AG10803 (cell line): ENCODE data around the gene NKAIN4.
"Not testable (repeated sequence)": the region's sequence is repeated elsewhere in the genome, so short reads cannot be mapped to it uniquely, and the experiment has no call there.

Source experiments
- DNase-seq: peaks from one replicate; pipeline ENCODE4 v3.0.0; 2010; ENCODE audit warnings: low read depth
- H3K4me3 ChIP-seq: 2 replicates; pipeline ENCODE4 v1.5.1; 2011; ENCODE audit warnings: mild to moderate bottlenecking, low read length, control low read depth
- TF ChIP-seq, protein P1 (sequence below): conservative IDR thresholded peaks from 2 replicates; pipeline ENCODE4 v1.5.1; 2011; ENCODE audit warnings: mild to moderate bottlenecking, low read length, control low read depth, inconsistent platforms

NKAIN4 gene

DNA sequence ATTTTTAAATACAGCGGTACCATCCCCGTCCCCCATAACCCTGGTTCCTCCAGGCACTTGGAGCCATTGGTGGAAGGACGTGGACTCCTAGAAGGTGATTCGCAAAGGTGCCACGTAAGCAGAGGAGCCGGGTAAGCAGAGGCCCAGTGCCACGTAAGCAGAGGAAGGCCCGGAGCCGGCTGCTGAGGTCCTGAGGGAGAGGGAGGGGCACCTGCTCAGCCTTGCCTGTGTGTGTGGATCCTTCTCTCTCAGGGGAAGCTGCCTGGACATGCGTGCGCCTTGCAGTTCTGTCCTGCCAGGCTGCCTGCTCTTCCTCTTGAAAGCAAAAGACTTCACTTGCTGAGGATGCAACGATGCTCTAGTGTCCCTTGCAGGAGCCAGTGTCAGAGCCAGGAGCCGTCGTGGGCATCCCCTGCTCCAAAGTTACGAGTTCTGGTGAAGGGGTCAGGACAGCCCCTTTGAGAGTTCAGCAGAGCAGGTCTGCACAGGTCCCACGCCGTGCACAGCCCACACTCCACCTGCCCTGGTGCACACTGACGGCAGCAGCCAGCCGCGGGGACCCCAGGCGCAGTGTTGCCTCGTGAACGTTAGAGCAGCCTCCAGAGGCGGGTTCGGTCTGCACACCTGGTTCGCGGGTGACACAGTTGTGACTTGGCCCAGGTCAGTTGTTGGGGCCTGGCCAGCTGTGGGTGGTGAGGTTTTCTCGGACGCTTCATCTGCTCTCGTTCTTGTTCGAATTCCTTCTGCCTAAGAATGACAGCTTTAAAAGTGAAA, 1.9 kb upstream of the NKAIN4 start:
- no peak for DNase-seq
- TF ChIP-seq, protein P1, sequence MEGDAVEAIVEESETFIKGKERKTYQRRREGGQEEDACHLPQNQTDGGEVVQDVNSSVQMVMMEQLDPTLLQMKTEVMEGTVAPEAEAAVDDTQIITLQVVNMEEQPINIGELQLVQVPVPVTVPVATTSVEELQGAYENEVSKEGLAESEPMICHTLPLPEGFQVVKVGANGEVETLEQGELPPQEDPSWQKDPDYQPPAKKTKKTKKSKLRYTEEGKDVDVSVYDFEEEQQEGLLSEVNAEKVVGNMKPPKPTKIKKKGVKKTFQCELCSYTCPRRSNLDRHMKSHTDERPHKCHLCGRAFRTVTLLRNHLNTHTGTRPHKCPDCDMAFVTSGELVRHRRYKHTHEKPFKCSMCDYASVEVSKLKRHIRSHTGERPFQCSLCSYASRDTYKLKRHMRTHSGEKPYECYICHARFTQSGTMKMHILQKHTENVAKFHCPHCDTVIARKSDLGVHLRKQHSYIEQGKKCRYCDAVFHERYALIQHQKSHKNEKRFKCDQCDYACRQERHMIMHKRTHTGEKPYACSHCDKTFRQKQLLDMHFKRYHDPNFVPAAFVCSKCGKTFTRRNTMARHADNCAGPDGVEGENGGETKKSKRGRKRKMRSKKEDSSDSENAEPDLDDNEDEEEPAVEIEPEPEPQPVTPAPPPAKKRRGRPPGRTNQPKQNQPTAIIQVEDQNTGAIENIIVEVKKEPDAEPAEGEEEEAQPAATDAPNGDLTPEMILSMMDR: no peak
- H3K4me3 ChIP-seq: no peak overlapping the region

DNA sequence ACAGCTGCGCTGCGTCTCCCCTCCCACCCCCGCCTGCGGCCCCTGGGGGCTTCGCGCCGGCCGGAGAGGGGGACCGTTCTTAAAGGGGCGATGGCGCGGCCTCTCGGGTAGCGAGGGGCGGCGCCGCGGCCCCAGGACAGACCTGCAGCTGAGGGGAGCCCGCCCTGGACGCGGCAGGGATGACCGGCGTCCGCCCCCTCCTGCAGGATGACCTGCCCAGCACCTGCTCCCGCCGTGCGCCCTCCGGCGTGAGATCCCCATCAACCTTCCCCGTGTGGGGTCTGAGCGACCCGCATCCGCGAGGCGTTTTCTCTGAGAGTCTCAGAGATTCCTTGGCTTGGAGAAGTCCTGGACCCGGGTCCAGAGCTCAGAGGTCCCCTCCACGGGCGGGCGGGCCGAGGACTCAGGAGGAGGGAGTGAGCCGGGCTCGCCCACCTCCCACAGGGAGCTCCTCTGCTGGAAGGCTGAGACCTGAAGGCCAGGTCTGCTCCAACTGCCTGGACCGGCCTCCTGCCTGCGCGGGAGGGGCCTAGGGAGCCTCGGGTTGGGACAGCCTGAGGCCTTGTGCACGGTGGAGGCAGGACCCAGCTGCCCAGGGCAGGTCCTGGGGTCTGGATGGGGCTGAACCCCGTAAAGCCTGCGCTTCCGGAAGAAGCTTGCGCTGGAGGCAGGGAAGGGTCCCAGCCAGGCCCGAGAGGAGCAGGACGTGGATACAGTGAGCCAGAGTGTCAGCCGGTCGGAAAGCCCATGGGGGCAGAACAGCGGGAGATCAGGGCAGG, 532 bp upstream of the NKAIN4 start:
- TF ChIP-seq, protein P1: no peak

GRCh38 chr20:63253438-63254231, 628 bp downstream of the NKAIN4 start:
- no peak overlapping the region; the same call in 1 of the 2 replicates for H3K4me3 ChIP-seq
- no peak for DNase-seq
- TF ChIP-seq, protein P1: no peak

More for the DNA sequence above, 532 bp upstream of the NKAIN4 start:
- no peak for DNase-seq
- no peak overlapping the region for H3K4me3 ChIP-seq

- DNase-seq: no peak
- TF ChIP-seq, protein P1: no peak
- no peak overlapping the region for H3K4me3 ChIP-seq
These were observed 1.2 kb downstream of the NKAIN4 start for GRCh38 chr20:63253065-63253437.

DNA sequence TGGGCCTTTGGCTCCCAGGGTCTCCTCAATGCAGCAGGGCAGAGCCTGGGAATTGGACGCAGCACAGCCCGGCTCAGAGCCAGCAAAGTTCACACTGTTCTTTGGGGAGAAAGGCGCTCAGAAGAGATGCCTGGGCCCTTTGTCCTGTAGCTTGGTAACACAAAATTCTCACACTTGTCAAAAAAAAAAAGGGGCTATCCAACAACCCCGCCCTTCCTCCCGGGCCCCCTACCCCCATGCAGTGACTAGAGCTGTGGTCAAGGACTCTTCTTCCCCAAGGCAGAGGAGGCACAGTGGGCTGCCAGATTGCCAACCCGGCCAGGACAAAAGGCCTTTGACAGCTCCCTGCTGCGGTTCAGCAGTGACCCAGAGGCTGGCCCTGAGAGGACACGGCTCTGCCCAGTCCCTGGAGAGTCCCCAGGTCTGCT, 2.0 kb downstream of the NKAIN4 start:
- H3K4me3 ChIP-seq: no peak overlapping the region
- DNase-seq: no peak

DNA sequence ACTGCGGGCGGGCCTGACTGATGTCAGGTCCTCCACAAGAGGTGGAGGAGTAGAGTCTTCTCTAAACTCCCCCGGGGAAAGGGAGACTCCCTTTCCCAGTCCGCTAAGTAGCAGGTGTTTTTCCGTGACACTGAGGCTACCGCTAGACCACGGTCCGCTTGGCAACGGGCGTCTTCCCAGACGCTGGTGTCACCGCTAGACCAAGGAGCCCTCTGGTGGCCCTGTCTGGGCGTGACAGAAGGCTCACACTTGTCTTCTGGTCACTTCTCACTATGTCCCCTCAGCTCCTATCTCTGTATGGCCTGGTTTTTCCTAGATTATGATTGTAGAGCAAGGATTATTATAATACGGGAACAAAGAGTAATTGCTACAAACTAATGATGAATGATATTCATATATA, 2.9 kb downstream of the NKAIN4 start:
- TF ChIP-seq, protein P1: peak; percentile 23
- DNase-seq, H3K4me3 ChIP-seq: not testable (repeated sequence)

More for the DNA sequence above, 2.0 kb downstream of the NKAIN4 start:
- TF ChIP-seq, protein P1: no peak
